GM12891 (cell line): ENCODE data around the gene TF.

Experiments
- POLR2AphosphoS5 ChIP-seq: IDR thresholded peaks from 2 replicates; pipeline ENCODE4 v1.6.1; 2011; ENCODE audit warnings: low read depth, low read length, control low read depth
- SPI1 ChIP-seq: IDR thresholded peaks from 2 replicates; pipeline ENCODE4 v1.6.1; 2011; ENCODE audit warnings: low read depth, low read length, control low read depth

DNA sequence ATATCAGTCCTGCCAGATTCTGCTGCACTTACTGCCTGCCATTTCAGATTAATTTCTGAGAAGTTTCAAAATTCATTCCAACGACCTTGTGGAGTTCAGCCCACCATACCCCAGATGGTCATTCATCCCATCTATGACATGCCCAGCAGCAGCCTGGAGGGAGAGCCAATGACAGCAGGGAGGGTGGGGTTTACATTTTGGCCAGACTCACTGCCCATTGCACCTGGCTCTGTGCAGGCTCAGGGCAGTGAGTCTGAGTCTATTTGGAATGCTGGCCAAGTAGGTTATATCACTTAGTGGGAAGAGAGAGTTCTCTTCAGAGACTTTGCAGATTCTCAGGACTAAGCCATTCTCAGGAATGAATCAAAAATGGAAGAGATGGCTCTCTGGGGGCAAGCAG is 80.9 kb downstream of the TF start:
- TF ChIP-seq SPI1 (no peak), POLR2AphosphoS5 (no peak)
